Pancreas (tissue), 10 donors: Measurements from ENCODE around the gene RPS16. TPM values are rescaled to one million over a fixed set of nuclear protein-coding genes. Genes with fewer than 3 reads are reported as not detected.

ENCODE experiments used
- ATAC-seq, 4 donors: fragments of 200-7000 bp; cut with Tn5 transposase; one replicate each; pipeline versions ENCODE4 v1.8.0 to v1.9.1; 2020; ENCODE audit warnings: mild to moderate bottlenecking in 4 of 4, moderate library complexity in 4 of 4
- DNase-seq, 6 donors: peaks; one replicate each; pipeline ENCODE4 v3.0.0-alpha.2; 2020
- FAIRE-seq: peaks from 2 replicates; lab custom pipeline; 2012; peaks lifted over from hg19 to GRCh38; lab: Jason Lieb, UNC
- H3K27ac ChIP-seq, 4 donors: fragments of 200-600 bp; sonication (generic); 1 replicate in 3 of 4; 2 replicates in 1 of 4; pipeline versions ENCODE4 v1.5.0 to v1.8.0; 2020
- H3K27me3 ChIP-seq, 4 donors: fragments of 200-600 bp; one replicate each; pipeline ENCODE4 v1.8.0; 2021
- H3K36me3 ChIP-seq, 3 donors: fragments of 200-600 bp; sonication (generic) in 1 of 3; one replicate each; pipeline versions ENCODE4 v1.5.0 to v1.8.0; 2020 to 2021
- H3K4me1 ChIP-seq, 3 donors: fragments of 200-600 bp; one replicate each; pipeline ENCODE4 v1.8.0; 2021
- H3K4me3 ChIP-seq, 4 donors: fragments of 200-600 bp; sonication (generic) in 2 of 4; one replicate each; pipeline versions ENCODE4 v1.5.0 to v1.8.0; 2020 to 2021
- H3K9me3 ChIP-seq, 4 donors: fragments of 200-600 bp; one replicate each; pipeline ENCODE4 v1.8.0; 2021
- WGBS, 2 donors: extraction: QIAGEN DNeasy Blood & Tissue Kit; methylation state at CpG; one replicate each; pipeline ENCODE4 v1.1.7; 2013; 5-methylcytosine and 5-hydroxymethylcytosine counted together
- intact Hi-C, 3 donors: fragments of 100-400 bp; cut with DNase I; formaldehyde crosslinking; loops; one replicate each; pipeline versions ENCODE4 v1.11.1 to v1.14.2; 2022
- polyA plus RNA-seq, 2 donors: library from polyadenylated mRNA; stranded (reverse); fragments of 200-250 nt; gene quantifications; one replicate each; pipeline ENCODE4 v1.2.3, GENCODE V29; 2013
- total RNA-seq, 6 donors: library from RNA; stranded (reverse); fragmentation: NEBNext Ultra II Directional in 4 of 6; extraction: Animal tissue kit (Norgen Biotek cat#: 25700) in 4 of 6; gene quantifications; one replicate each; pipeline versions ENCODE4 v1.2.1 to v1.2.4, GENCODE V29; 2021 to 2023
- TF ChIP-seq, protein P1 (sequence below), 4 donors: fragments of 200-600 bp; sonication (generic) in 3 of 4; IDR thresholded peaks; one replicate each; pipeline versions ENCODE4 v1.5.0 to v1.8.0; 2021; ENCODE audit warnings: antibody characterized with exemption in 4 of 4
- donor health status: healthy with polysubstance abuse.
- donor health status: DM: no; HTN: no; CAD: no; lungs with moderate emphysema.
- donor health status: DM: no; HTN: no; CAD: no.
- donor health status: control.
- donor health status: control.
- donor health status: Bipolar disorder and iron deficiency.
- donor health status: DM: yes; HTN: yes; CAD: no.
- donor health status: DM: no; HTN: no; CAD: no.
- donor health status: DM: no; HTN: no; CAD: no.
- donor health status: DM: yes; HTN: yes; CAD: no.

The RPS16 gene
- total and polyA plus RNA-seq, 8 donors, result 920 to 1,759 (median 1,249) TPM

DNA sequence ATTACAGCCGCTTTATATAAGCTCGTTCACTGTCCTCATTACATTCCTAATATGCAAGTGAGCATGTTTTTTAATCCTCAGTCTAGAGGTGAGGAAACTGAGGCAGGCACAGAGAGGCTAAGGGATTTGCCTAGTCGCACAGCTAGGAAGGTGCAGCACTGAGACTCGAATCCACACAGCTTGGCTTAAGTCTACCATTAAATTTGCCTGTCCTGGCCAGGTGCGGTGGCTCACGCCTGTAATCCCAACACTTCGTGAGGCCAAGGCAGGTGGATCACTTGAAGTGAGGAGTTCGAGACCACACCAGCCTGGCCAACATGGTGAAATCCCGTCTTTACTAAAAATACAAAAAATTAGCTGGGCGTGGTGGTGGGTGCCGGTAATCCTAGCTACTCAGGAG is 8.0 kb downstream of the RPS16 start:
- ATAC-seq (no peak), FAIRE-seq (no peak), DNase-seq (no peak)
- intact Hi-C loops, result no loop called here
- Histone ChIP-seq H3K9me3 (no peaks in the 10 kb centered on the region), H3K36me3 (peaks cover 0 to 9% (median 5%) of the 10 kb centered on the region in 3 donors), H3K4me1 (peaks cover 0 to 4% (median 0%) of the 10 kb centered on the region in 3 donors), H3K4me3 (no peak overlapping the region), H3K27ac (no peak overlapping the region), H3K27me3 (no peaks in the 10 kb centered on the region)
- WGBS, 2 donors, result 84 to 92% methylated on average over 11 of the region's 11 CpGs
- TF ChIP-seq, protein P1, sequence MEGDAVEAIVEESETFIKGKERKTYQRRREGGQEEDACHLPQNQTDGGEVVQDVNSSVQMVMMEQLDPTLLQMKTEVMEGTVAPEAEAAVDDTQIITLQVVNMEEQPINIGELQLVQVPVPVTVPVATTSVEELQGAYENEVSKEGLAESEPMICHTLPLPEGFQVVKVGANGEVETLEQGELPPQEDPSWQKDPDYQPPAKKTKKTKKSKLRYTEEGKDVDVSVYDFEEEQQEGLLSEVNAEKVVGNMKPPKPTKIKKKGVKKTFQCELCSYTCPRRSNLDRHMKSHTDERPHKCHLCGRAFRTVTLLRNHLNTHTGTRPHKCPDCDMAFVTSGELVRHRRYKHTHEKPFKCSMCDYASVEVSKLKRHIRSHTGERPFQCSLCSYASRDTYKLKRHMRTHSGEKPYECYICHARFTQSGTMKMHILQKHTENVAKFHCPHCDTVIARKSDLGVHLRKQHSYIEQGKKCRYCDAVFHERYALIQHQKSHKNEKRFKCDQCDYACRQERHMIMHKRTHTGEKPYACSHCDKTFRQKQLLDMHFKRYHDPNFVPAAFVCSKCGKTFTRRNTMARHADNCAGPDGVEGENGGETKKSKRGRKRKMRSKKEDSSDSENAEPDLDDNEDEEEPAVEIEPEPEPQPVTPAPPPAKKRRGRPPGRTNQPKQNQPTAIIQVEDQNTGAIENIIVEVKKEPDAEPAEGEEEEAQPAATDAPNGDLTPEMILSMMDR (IDR thresholded peaks at IDR 0.05), result no peak

DNA sequence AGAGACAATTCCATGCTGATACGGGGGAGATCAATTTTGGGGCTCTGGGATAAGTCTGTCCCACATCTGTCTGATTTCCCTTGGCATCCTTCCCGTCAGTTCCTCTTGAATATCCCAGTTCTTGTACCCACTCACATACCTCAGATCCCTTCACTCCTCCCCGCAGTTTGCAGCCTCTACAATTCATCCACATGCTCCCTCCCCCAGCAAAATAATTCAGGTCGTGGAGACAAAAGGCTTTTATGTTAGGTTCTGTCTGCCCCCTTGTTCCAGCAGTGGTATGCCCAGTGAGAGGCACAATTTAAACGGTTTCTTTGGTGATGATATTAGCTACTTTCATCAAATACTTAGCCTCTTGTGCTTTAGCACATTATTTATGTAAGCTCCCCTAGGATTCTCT is 9.6 kb downstream of the RPS16 start:
- H3K27ac ChIP-seq, result no peak overlapping the region
- no peak overlapping the region for H3K4me3 ChIP-seq
- FAIRE-seq (no peak), ATAC-seq (no peak), DNase-seq (no peak)
- peaks cover 0 to 4% (median 0%) of the 10 kb centered on the region in 3 donors for H3K4me1 ChIP-seq
- H3K27me3 ChIP-seq, result no peaks in the 10 kb centered on the region
- TF ChIP-seq, protein P1 (IDR thresholded peaks at IDR 0.05), result no peak
- H3K9me3 ChIP-seq, result no peaks in the 10 kb centered on the region
- H3K36me3 ChIP-seq, result no peaks in the 10 kb centered on the region
- WGBS, 2 donors, result 39 to 51% methylated on average over 5 of the region's 5 CpGs
- intact Hi-C loops, result no loop called here

DNA sequence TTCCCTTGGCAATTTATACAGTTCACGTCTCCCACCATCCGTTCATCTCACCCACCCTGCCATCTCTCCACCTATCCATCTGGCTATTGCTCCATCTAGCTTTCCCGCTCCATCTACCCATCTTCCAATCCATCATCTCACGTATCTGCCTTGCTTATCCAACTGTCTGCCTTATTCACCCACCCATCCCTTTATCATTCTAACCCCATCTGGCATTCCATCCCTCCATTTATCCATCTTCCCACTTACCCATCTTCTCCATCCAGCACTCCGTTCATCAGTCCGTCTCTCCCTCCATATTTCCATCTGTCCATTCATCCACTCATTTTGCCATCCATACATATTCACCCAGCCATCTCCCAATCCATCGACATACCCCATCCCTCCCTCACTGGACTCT is 10.0 kb downstream of the RPS16 start:
- H3K27ac ChIP-seq, result no peak overlapping the region
- 74 to 81% methylated on average over 7 of the region's 7 CpGs for WGBS, 2 donors
- DNase-seq (no peak), FAIRE-seq (no peak), ATAC-seq (no peak)
- H3K9me3 ChIP-seq, result no peaks in the 10 kb centered on the region
- H3K4me1 ChIP-seq, result peaks cover 0 to 4% (median 0%) of the 10 kb centered on the region in 3 donors
- no peaks in the 10 kb centered on the region for H3K36me3 ChIP-seq
- TF ChIP-seq, protein P1 (IDR thresholded peaks at IDR 0.05), result no peak
- H3K4me3 ChIP-seq, result no peak overlapping the region
- intact Hi-C loops, result no loop called here
- H3K27me3 ChIP-seq, result no peaks in the 10 kb centered on the region

DNA sequence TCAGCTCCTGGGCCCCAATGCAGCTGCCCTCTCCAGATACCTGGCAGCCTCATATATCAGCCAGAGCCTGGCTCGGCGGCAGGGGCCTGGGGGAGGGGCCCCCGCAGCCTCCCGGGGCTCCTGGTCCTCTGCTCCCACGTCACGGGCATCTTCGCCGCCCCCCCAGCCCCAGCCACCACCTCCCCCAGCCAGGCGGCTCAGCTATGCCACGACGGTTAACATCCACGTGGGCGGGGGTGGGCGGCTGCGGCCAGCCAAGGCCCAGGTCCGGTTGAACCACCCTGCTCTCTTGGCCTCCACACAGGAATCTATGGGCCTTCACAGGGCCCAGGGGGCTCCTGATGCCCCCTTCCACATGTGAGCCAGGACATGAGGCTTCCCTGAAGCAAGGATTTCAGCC is 10.8 kb downstream of the RPS16 start:
- H3K27ac ChIP-seq, result no peak overlapping the region
- no peak overlapping the region for H3K4me3 ChIP-seq
- 67 to 81% methylated on average over 13 to 16 of the region's 16 CpGs for WGBS, 2 donors
- H3K4me1 ChIP-seq, result peaks cover 0 to 4% (median 0%) of the 10 kb centered on the region in 3 donors
- H3K27me3 ChIP-seq, result no peaks in the 10 kb centered on the region
- no peaks in the 10 kb centered on the region for H3K36me3 ChIP-seq
- intact Hi-C loops, result no loop called here
- H3K9me3 ChIP-seq, result no peaks in the 10 kb centered on the region
- ATAC-seq, result no peak
- no peak for FAIRE-seq
- no peak for DNase-seq
- TF ChIP-seq, protein P1 (IDR thresholded peaks at IDR 0.05), result no peak

DNA sequence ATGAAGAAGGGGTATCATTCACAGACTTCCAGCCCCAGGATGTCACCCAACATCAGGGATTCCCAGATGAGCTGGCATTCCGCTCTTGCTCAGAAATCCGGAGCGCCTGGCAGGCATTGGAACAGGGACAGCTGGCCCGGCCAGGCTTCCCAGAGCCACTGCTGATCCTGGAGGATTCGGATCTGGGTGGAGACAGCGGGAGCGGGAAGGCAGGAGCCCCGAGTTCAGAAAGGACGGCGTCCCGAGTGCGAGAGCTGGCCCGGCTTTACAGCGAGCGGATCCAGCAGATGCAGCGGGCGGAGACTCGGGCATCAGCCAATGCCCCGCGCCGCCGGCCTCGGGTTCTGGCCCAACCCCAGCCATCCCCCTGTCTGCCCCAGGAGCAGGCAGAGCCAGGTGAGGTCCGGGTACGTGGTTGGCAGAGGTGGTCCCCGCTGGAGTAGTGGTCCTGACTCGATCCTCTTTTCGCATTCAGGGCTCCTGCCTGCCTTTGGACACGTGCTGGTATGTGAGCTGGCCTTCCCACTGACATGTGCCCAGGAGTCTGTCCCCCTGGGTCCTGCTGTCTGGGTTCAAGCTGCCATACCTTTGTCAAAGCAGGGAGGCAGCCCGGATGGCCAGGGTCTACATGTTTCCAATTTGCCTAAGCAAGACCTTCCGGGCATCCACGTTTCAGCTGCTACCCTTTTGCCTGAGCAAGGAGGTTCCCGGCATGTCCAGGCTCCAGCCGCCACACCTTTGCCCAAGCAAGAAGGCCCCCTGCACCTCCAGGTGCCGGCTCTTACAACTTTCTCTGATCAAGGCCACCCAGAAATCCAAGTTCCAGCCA is 12.3 kb downstream of the RPS16 start:
- FAIRE-seq, result no peak
- no peaks in the 10 kb centered on the region for H3K4me1 ChIP-seq
- no peak for DNase-seq
- no peaks in the 10 kb centered on the region for H3K27me3 ChIP-seq
- 76 to 86% methylated on average over 32 to 35 of the region's 35 CpGs for WGBS, 2 donors
- TF ChIP-seq, protein P1 (IDR thresholded peaks at IDR 0.05), result no peak
- no peaks in the 10 kb centered on the region for H3K9me3 ChIP-seq
- H3K4me3 ChIP-seq, result no peak overlapping the region
- H3K36me3 ChIP-seq, result no peaks in the 10 kb centered on the region
- intact Hi-C loops, result no loop called here
- no peak overlapping the region for H3K27ac ChIP-seq
- no peak for ATAC-seq
